Measurements from ENCODE around the gene ARL8A.
"Not testable (repeated sequence)": the region's sequence is repeated elsewhere in the genome, so short reads cannot be mapped to it uniquely, and the experiment has no call there.

The ARL8A gene

GRCh38 chr1:202181586-202181985 is 37.0 kb upstream of the ARL8A start:
- H3K27ac ChIP-seq, result no peak overlapping the region
- TF ChIP-seq CTCF (IDR thresholded peaks at IDR 0.05), result no peak
- no peak for TF ChIP-seq ZFX (IDR thresholded peaks at IDR 0.05; ENCODE audit: borderline replicate concordance)

GRCh38 chr1:202180751-202181139 is 36.2 kb upstream of the ARL8A start:
- H3K27ac ChIP-seq, result not testable (repeated sequence)

GRCh38 chr1:202179828-202180750 is 35.6 kb upstream of the ARL8A start:
- no peak overlapping the region for H3K27ac ChIP-seq
- TF ChIP-seq ZFX (IDR thresholded peaks at IDR 0.05; ENCODE audit: borderline replicate concordance) (no peak), CTCF (IDR thresholded peaks at IDR 0.05) (no peak)

- H3K27ac ChIP-seq, result no peak overlapping the region
- TF ChIP-seq ZFX (IDR thresholded peaks at IDR 0.05; ENCODE audit: borderline replicate concordance), result no peak
- TF ChIP-seq CTCF (IDR thresholded peaks at IDR 0.05), result no peak
Observed at GRCh38 chr1:202176949-202177927, 32.7 kb upstream of the ARL8A start.

- TF ChIP-seq ZFX (IDR thresholded peaks at IDR 0.05; ENCODE audit: borderline replicate concordance), result no peak
- no peak overlapping the region for H3K27ac ChIP-seq
Observed at GRCh38 chr1:202173993-202174392, 29.5 kb upstream of the ARL8A start.

- no peak overlapping the region for H3K27ac ChIP-seq
- TF ChIP-seq CTCF (IDR thresholded peaks at IDR 0.05), result no peak
- TF ChIP-seq ZFX (IDR thresholded peaks at IDR 0.05; ENCODE audit: borderline replicate concordance), result no peak
Observed at GRCh38 chr1:202172015-202172355, 27.4 kb upstream of the ARL8A start.

- no peak overlapping the region for H3K27ac ChIP-seq
- TF ChIP-seq CTCF (IDR thresholded peaks at IDR 0.05) (no peak), ZFX (IDR thresholded peaks at IDR 0.05; ENCODE audit: borderline replicate concordance) (no peak)
Observed at GRCh38 chr1:202171292-202172014, 26.9 kb upstream of the ARL8A start.

Data from 22Rv1 (cell line).